HUES48 (cell line): ENCODE measurements around the gene SKI.

ENCODE experiments used
- H3K27ac ChIP-seq: one replicate; pipeline ENCODE4 v1.7.0; 2013; ENCODE audit warnings: low read depth, low read length, inconsistent platforms
- H3K27me3 ChIP-seq: 2 replicates; pipeline ENCODE4 v1.6.1; 2013; ENCODE audit warnings: mild to moderate bottlenecking, low read length; ENCODE audit not compliant: control insufficient read depth, insufficient read depth
- H3K36me3 ChIP-seq: 2 replicates; pipeline ENCODE4 v1.6.1; 2013; ENCODE audit warnings: low read length; ENCODE audit not compliant: control insufficient read depth, insufficient read depth
- H3K4me1 ChIP-seq: 2 replicates; pipeline ENCODE4 v1.6.1; 2013; ENCODE audit warnings: mild to moderate bottlenecking, low read length; ENCODE audit not compliant: control insufficient read depth, insufficient read depth
- H3K4me3 ChIP-seq: 2 replicates; pipeline ENCODE4 v1.5.1; 2013; ENCODE audit warnings: mild to moderate bottlenecking, low read depth, low read length
- H3K9ac ChIP-seq: 2 replicates; pipeline ENCODE4 v1.6.1; 2013; ENCODE audit warnings: mild to moderate bottlenecking, low read depth, low read length, moderate library complexity
- H3K9me3 ChIP-seq: 2 replicates; pipeline ENCODE4 v1.6.1; 2013; ENCODE audit warnings: low read length; ENCODE audit not compliant: control insufficient read depth, insufficient read depth

Gene SKI

GRCh38 chr1:2224631-2225428 lies 3.3 kb upstream of the SKI start:
- Histone ChIP-seq H3K36me3 (no peaks in the 10 kb centered on the region), H3K4me1 (peaks cover 3% of the 10 kb centered on the region; the same call in 1 of the 2 replicates), H3K27me3 (no peaks in the 10 kb centered on the region), H3K9me3 (no peaks in the 10 kb centered on the region), H3K27ac (no peak overlapping the region), H3K9ac (no peak overlapping the region), H3K4me3 (no peak overlapping the region)

- H3K36me3 ChIP-seq: no peaks in the 10 kb centered on the region
- H3K9me3 ChIP-seq: no peaks in the 10 kb centered on the region
- peak overlapping the region; percentile 96 for H3K27ac ChIP-seq
- peaks cover 11% of the 10 kb centered on the region; the same call in 1 of the 2 replicates for H3K4me1 ChIP-seq
- peak overlapping the region; percentile 73; the same call in 1 of the 2 replicates for H3K9ac ChIP-seq
- peak overlapping the region; percentile 82 for H3K4me3 ChIP-seq
- no peaks in the 10 kb centered on the region for H3K27me3 ChIP-seq
Observed at GRCh38 chr1:2226525-2227345, 1.4 kb upstream of the SKI start.

- no peaks in the 10 kb centered on the region for H3K27me3 ChIP-seq
- H3K9ac ChIP-seq: peak overlapping the region; percentile 73; the same call in 1 of the 2 replicates
- H3K36me3 ChIP-seq: peaks cover 4% of the 10 kb centered on the region; the same call in 1 of the 2 replicates
- peaks cover 14% of the 10 kb centered on the region; the same call in 1 of the 2 replicates for H3K4me1 ChIP-seq
- H3K4me3 ChIP-seq: peak overlapping the region; percentile 82
- peak overlapping the region; percentile 96 for H3K27ac ChIP-seq
- no peaks in the 10 kb centered on the region for H3K9me3 ChIP-seq
Observed at GRCh38 chr1:2227346-2228156, 568 bp upstream of the SKI start.

- Histone ChIP-seq H3K9ac (peak overlapping the region; percentile 55; the same call in 1 of the 2 replicates), H3K36me3 (peaks cover 5% of the 10 kb centered on the region; the same call in 1 of the 2 replicates), H3K4me3 (peak overlapping the region; percentile 81), H3K9me3 (no peaks in the 10 kb centered on the region), H3K27me3 (no peaks in the 10 kb centered on the region), H3K27ac (no peak overlapping the region), H3K4me1 (peaks cover 20% of the 10 kb centered on the region; the same call in 1 of the 2 replicates)
Observed at GRCh38 chr1:2228694-2229036, 546 bp downstream of the SKI start.

- Histone ChIP-seq H3K27me3 (no peaks in the 10 kb centered on the region), H3K27ac (no peak overlapping the region), H3K9me3 (no peaks in the 10 kb centered on the region), H3K36me3 (peaks cover 5% of the 10 kb centered on the region; the same call in 1 of the 2 replicates), H3K4me3 (peak overlapping the region; percentile 81), H3K4me1 (peaks cover 25% of the 10 kb centered on the region), H3K9ac (peak overlapping the region; percentile 55)
Observed at GRCh38 chr1:2229037-2229864, 1.1 kb downstream of the SKI start.

GRCh38 chr1:2229911-2230731 lies 2.0 kb downstream of the SKI start:
- Histone ChIP-seq H3K9ac (peak overlapping the region; percentile 55), H3K36me3 (peaks cover 5% of the 10 kb centered on the region; the same call in 1 of the 2 replicates), H3K27ac (peak overlapping the region; percentile 31), H3K4me1 (peaks cover 27% of the 10 kb centered on the region), H3K9me3 (no peaks in the 10 kb centered on the region), H3K27me3 (no peaks in the 10 kb centered on the region), H3K4me3 (peak overlapping the region; percentile 81)

GRCh38 chr1:2230781-2231531 lies 2.8 kb downstream of the SKI start:
- Histone ChIP-seq H3K9ac (no peak overlapping the region), H3K4me3 (peak overlapping the region; percentile 81)

GRCh38 chr1:2231532-2232254 lies 3.6 kb downstream of the SKI start:
- Histone ChIP-seq H3K9ac (no peak overlapping the region), H3K4me3 (peak overlapping the region; percentile 81), H3K27ac (no peak overlapping the region), H3K36me3 (peaks cover 5% of the 10 kb centered on the region; the same call in 1 of the 2 replicates), H3K27me3 (no peaks in the 10 kb centered on the region), H3K9me3 (no peaks in the 10 kb centered on the region), H3K4me1 (peaks cover 24% of the 10 kb centered on the region)

More at GRCh38 chr1:2230781-2231531, 2.8 kb downstream of the SKI start:
- peaks cover 27% of the 10 kb centered on the region for H3K4me1 ChIP-seq
- peaks cover 5% of the 10 kb centered on the region; the same call in 1 of the 2 replicates for H3K36me3 ChIP-seq
- no peaks in the 10 kb centered on the region for H3K27me3 ChIP-seq
- no peaks in the 10 kb centered on the region for H3K9me3 ChIP-seq
- H3K27ac ChIP-seq: no peak overlapping the region
